Measurements from ENCODE around the gene ELN. TPM values are rescaled to one million over a fixed set of nuclear protein-coding genes. Genes with fewer than 3 reads are reported as not detected.

Gene ELN
- total and polyA plus RNA-seq, 9 of the 15 experiments (the other 6 are each of a cell fraction or from before 2014, with no cell fraction given), result 0.20 TPM; not detected in 8

- Histone ChIP-seq H3K36me3 (ENCODE audit: control insufficient read depth, insufficient read depth, low read length) (no peaks in the 10 kb centered on the region), H3K9me1 (ENCODE audit: control insufficient read depth, insufficient read depth, low read length) (no peaks in the 10 kb centered on the region), H2AFZ (ENCODE audit: low read depth, low read length) (no peak overlapping the region), H3K27me3 (ENCODE audit: control insufficient read depth in 2 of 2, insufficient read depth in 2 of 2, low read length in 2 of 2) (peaks cover 41 to 85% of the 10 kb centered on the region in 2 experiments; a peak in 4 of 5 replicates), H3K4me3 (no peak overlapping the region), H3K9me3 (replicated peaks; ENCODE audit: control insufficient read depth, insufficient read depth, low read depth, low read length) (no peaks in the 10 kb centered on the region), H3K4me2 (ENCODE audit: insufficient read depth, low read length) (no peak overlapping the region), H3K27ac (ENCODE audit: extremely low read depth, low read depth, low read length) (no peak overlapping the region), H3K9ac (ENCODE audit: insufficient read depth in 1 of 2, low read depth in 2 of 2, low read length in 2 of 2) (no peak overlapping the region), H4K20me1 (replicated peaks; ENCODE audit: control insufficient read depth, insufficient read depth, low read length) (peaks cover 11% of the 10 kb centered on the region), H3K4me1 (replicated peaks in 1 of 2; ENCODE audit: control insufficient read depth in 2 of 2, insufficient read depth in 2 of 2, low read length in 2 of 2) (peaks cover 0 to 16% of the 10 kb centered on the region in 2 experiments; a peak in 2 of 5 replicates), H3K79me2 (ENCODE audit: control insufficient read depth, insufficient read depth, low read length) (no peaks in the 10 kb centered on the region)
- ChIA-PET CTCF (ENCODE audit: low intra/inter-chr PET ratio) (no interaction called here), POLR2A (interaction anchor here (0.7 to 0.9 kb wide), 2 partner anchors 26 to 60 kb away, joined by 3 to 7 read pairs; no protein-coding TSS in a partner anchor)
- DNase-seq (ENCODE audit: extremely low read depth in 1 of 4, low spot score in 3 of 4) (no peak), FAIRE-seq (no peak), ATAC-seq (no peak)
- TF ChIP-seq ELK1 (CRISPR knock-in tag; IDR thresholded peaks at IDR 0.05) (no peak), THAP7 (CRISPR knock-in tag; IDR thresholded peaks at IDR 0.05) (no peak), TSC22D4 (tag; IDR thresholded peaks at IDR 0.05) (no peak), TCF3 (CRISPR knock-in tag; IDR thresholded peaks at IDR 0.05) (no peak), ARID4B (CRISPR knock-in tag; IDR thresholded peaks at IDR 0.05) (no peak)
- intact Hi-C loops (cut with micrococcal nuclease), result no loop called here
- 2% methylated on average over 8 of the region's 8 CpGs for WGBS (ENCODE audit: insufficient coverage, low coverage, missing lambda C conversion rate)
- in situ Hi-C loops (cut with MboI), result no loop called here
- BruUV-seq (replicated peaks), result no TSS peak
Measured at GRCh38 chr7:74037609-74038008, 9.6 kb downstream of the ELN start.
